Measurements from ENCODE around the gene C1R. TPM values are rescaled to one million over a fixed set of nuclear protein-coding genes. Genes with fewer than 3 reads are reported as not detected.

The C1R gene
- total RNA-seq, 1 experiment from 2014 or later, result 9.6 TPM

DNA sequence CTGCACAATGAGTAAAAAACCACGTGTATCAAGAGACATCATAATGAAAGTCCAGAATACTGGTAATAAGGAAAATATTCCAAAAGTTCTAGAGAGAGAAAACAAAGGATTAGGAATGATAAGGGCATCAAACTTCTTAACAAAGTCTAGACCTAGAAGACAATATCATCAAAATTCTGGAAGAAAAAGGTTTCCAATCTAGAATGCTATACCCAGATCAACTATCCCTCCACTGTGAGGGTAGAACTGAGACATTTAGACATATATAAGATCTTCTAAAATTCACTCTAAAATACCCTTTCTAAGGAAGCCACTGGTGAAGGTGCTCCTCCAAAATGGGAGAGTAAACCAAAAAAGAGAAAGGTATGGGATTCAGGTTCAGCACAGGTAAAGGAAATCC is 13.8 kb upstream of the C1R start:
- no peaks in the 10 kb centered on the region for H4K20me1 ChIP-seq (ENCODE audit: low read length)
- no peaks in the 10 kb centered on the region for H3K9me3 ChIP-seq (ENCODE audit: low read length)
- no peak overlapping the region for H2AFZ ChIP-seq (ENCODE audit: low read length)
- H3K4me1 ChIP-seq (ENCODE audit: insufficient read depth, low read length), result no peaks in the 10 kb centered on the region; the same call in 1 of the 2 replicates
- no peak for TF ChIP-seq EZH2phosphoT487 (IDR thresholded peaks at IDR 0.05; ENCODE audit: borderline replicate concordance, low read length)
- no peak for TF ChIP-seq EZH2 (IDR thresholded peaks at IDR 0.05; ENCODE audit: low read length, unreplicated experiment)
- TF ChIP-seq, protein P1, sequence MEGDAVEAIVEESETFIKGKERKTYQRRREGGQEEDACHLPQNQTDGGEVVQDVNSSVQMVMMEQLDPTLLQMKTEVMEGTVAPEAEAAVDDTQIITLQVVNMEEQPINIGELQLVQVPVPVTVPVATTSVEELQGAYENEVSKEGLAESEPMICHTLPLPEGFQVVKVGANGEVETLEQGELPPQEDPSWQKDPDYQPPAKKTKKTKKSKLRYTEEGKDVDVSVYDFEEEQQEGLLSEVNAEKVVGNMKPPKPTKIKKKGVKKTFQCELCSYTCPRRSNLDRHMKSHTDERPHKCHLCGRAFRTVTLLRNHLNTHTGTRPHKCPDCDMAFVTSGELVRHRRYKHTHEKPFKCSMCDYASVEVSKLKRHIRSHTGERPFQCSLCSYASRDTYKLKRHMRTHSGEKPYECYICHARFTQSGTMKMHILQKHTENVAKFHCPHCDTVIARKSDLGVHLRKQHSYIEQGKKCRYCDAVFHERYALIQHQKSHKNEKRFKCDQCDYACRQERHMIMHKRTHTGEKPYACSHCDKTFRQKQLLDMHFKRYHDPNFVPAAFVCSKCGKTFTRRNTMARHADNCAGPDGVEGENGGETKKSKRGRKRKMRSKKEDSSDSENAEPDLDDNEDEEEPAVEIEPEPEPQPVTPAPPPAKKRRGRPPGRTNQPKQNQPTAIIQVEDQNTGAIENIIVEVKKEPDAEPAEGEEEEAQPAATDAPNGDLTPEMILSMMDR (conservative IDR thresholded peaks at IDR 0.05; ENCODE audit: low read depth, low read length), result no peak
- ATAC-seq, result no peak
- H3K27ac ChIP-seq (ENCODE audit: low read length), result no peak overlapping the region
- H3K4me2 ChIP-seq (ENCODE audit: low read length), result no peak overlapping the region
- no peak overlapping the region for H3K4me3 ChIP-seq (ENCODE audit: low read length)
- no peak overlapping the region for H3K9ac ChIP-seq (ENCODE audit: low read length)
- H3F3A ChIP-seq (ENCODE audit: low read length, unreplicated experiment), result no peaks in the 10 kb centered on the region
- H3K9me2 ChIP-seq (replicated peaks; ENCODE audit: low read length), result no peaks in the 10 kb centered on the region
- H3K36me3 ChIP-seq (ENCODE audit: low read depth, low read length), result peaks cover 5% of the 10 kb centered on the region; the same call in 1 of the 2 replicates
- H3K79me2 ChIP-seq (ENCODE audit: low read length), result peaks cover 19% of the 10 kb centered on the region; the same call in 1 of the 2 replicates
- no peaks in the 10 kb centered on the region for H3K27me3 ChIP-seq (ENCODE audit: low read length)
- DNase-seq, result no peak
- intact Hi-C loops (cut with micrococcal nuclease), result no loop called here
- CTCF ChIA-PET, result no interaction called here
- BruUV-seq (replicated peaks), result no TSS peak
- POLR2A ChIA-PET (ENCODE audit: unreplicated experiment), result no interaction called here

- intact Hi-C loops (cut with micrococcal nuclease), result no loop called here
- ATAC-seq (no peak), DNase-seq (no peak)
- TF ChIP-seq EZH2phosphoT487 (IDR thresholded peaks at IDR 0.05; ENCODE audit: borderline replicate concordance, low read length), result no peak
- TF ChIP-seq EZH2 (IDR thresholded peaks at IDR 0.05; ENCODE audit: low read length, unreplicated experiment), result no peak
- TF ChIP-seq, protein P1 (conservative IDR thresholded peaks at IDR 0.05; ENCODE audit: low read depth, low read length), result no peak
- Histone ChIP-seq H3K27me3 (ENCODE audit: low read length) (no peaks in the 10 kb centered on the region), H3K9me3 (ENCODE audit: low read length) (no peaks in the 10 kb centered on the region), H2AFZ (ENCODE audit: low read length) (no peak overlapping the region), H3K79me2 (ENCODE audit: low read length) (peaks cover 15% of the 10 kb centered on the region; the same call in 1 of the 2 replicates), H3K9me2 (replicated peaks; ENCODE audit: low read length) (no peaks in the 10 kb centered on the region), H3F3A (ENCODE audit: low read length, unreplicated experiment) (no peaks in the 10 kb centered on the region), H3K4me1 (ENCODE audit: insufficient read depth, low read length) (no peaks in the 10 kb centered on the region; the same call in 1 of the 2 replicates), H3K36me3 (ENCODE audit: low read depth, low read length) (peaks cover 5% of the 10 kb centered on the region; the same call in 1 of the 2 replicates), H4K20me1 (ENCODE audit: low read length) (no peaks in the 10 kb centered on the region), H3K4me2 (ENCODE audit: low read length) (no peak overlapping the region), H3K4me3 (ENCODE audit: low read length) (no peak overlapping the region), H3K9ac (ENCODE audit: low read length) (no peak overlapping the region), H3K27ac (ENCODE audit: low read length) (no peak overlapping the region)
- CTCF ChIA-PET, result no interaction called here
- POLR2A ChIA-PET (ENCODE audit: unreplicated experiment), result no interaction called here
- no TSS peak for BruUV-seq (replicated peaks)
These were observed 11.8 kb upstream of the C1R start for GRCh38 chr12:7103837-7104584.

DNA sequence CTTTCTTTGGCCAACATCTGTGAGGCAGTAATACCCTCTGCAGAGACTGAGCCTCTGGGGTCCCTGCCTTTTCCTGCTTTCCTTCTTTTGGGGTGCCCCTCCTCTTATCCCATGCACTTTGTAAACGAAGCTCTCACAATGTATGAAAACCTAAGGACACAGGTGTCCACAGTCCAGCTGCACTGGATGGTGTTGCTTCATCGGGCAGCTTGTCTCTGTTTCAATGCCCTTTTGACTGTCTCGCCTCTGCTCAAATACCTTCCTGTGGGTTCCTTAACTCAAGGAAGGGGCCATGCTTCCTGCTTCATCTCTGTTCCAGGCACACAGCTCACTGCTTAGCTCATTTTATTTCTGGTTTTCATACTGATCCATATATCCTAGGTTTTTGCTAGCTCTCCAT is 10.3 kb upstream of the C1R start:
- DNase-seq, result no peak
- BruUV-seq (replicated peaks), result no TSS peak
- Histone ChIP-seq H3K9me3 (ENCODE audit: low read length) (no peaks in the 10 kb centered on the region), H3K4me3 (ENCODE audit: low read length) (no peak overlapping the region), H3K9me2 (replicated peaks; ENCODE audit: low read length) (no peaks in the 10 kb centered on the region), H3K9ac (ENCODE audit: low read length) (no peak overlapping the region), H3K27ac (ENCODE audit: low read length) (no peak overlapping the region), H3K4me2 (ENCODE audit: low read length) (no peak overlapping the region), H3K36me3 (ENCODE audit: low read depth, low read length) (peaks cover 5% of the 10 kb centered on the region; the same call in 1 of the 2 replicates), H2AFZ (ENCODE audit: low read length) (no peak overlapping the region), H3K4me1 (ENCODE audit: insufficient read depth, low read length) (no peaks in the 10 kb centered on the region), H3F3A (ENCODE audit: low read length, unreplicated experiment) (no peaks in the 10 kb centered on the region), H3K79me2 (ENCODE audit: low read length) (0 out of 2 replicates have a peak, but pooled peaks cover 5% of the 10 kb centered on the region), H4K20me1 (ENCODE audit: low read length) (no peaks in the 10 kb centered on the region), H3K27me3 (ENCODE audit: low read length) (no peaks in the 10 kb centered on the region)
- TF ChIP-seq EZH2phosphoT487 (IDR thresholded peaks at IDR 0.05; ENCODE audit: borderline replicate concordance, low read length) (no peak), EZH2 (IDR thresholded peaks at IDR 0.05; ENCODE audit: low read length, unreplicated experiment) (no peak)
- TF ChIP-seq, protein P1 (conservative IDR thresholded peaks at IDR 0.05; ENCODE audit: low read depth, low read length), result no peak
- intact Hi-C loops (cut with micrococcal nuclease), result no loop called here
- CTCF ChIA-PET, result no interaction called here
- ATAC-seq, result no peak
- POLR2A ChIA-PET (ENCODE audit: unreplicated experiment), result no interaction called here
